ENCODE data around the gene CCL23.
"Not testable (repeated sequence)": the region's sequence is repeated elsewhere in the genome, so short reads cannot be mapped to it uniquely, and the experiment has no call there.

CCL23 gene

DNA sequence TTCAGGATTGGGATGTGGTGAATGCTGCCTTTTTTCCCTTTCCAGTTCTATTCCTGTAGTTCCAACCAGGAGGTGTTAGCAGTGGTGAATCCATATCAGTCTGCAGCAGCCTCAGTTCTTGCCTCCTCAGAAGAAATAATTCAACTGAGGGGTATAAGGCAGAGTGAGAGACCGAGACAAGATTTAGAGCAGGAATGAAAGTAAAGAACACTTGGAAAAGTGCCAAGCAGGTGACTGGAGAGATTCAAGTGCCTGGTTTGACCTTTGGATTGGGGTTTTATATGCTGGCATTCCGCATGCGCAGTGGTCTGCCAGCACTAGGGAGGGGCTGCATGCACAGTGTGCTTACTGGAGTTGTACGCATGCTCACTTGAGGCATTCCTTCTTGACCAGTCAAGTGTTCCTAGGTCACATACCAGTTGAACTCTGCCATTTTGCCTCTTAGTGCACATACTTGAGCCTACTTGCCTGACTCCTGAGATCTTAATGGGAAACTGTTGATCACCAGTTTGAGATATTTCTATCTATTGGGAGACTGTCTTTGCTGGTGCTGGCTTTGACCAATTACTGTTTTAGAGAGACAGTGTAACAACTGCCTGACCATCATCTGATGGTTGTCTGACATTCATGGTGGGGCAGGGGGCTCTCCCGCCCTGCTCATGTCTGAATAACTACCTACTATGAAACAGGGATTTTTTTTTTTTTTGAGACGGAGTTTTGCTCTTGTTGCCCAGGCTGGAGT is 15.7 kb downstream of the CCL23 start:
- DNase-seq: no peak

DNA sequence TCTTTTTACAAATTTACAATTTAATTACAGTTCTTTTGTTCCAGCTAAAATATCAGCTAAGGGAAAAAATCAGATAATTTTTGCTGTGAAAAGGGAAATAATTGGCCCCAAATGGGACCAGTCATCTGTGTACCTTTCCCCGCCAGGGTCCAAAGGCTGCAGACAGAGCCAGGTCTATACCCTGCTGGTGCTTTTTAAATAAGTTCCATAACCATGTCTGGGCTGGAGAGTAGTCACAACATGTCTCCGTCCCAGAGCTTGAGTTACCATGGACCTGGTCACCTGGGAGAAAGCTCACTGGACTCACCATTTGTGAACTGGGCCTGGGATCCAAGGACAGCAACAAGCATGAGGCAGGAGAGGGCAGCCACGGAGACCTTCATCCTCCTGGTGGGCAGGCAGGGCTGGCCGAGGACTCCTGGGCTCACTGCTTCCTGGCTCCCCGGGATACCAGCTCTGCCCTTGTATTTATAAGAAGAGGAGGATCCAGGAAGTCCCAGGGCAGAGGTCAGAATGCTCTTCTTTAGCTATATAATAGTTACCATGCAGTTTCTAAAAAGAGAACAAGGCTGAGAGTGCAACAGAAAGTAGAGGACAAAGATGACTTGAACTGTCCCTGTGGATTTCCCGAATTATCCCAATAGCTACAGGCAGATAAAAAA is 16.5 kb downstream of the CCL23 start, which contains the start of gene CCL15:
Gene CCL15 (minus strand): TSS at position 444 of the 662 bp plus-strand sequence. CDS start 61 bp downstream, at position 383.
- DNase-seq: no peak

GRCh38 chr17:36000732-36001109 is 17.1 kb downstream of the CCL23 start:
- DNase-seq: no peak

DNA sequence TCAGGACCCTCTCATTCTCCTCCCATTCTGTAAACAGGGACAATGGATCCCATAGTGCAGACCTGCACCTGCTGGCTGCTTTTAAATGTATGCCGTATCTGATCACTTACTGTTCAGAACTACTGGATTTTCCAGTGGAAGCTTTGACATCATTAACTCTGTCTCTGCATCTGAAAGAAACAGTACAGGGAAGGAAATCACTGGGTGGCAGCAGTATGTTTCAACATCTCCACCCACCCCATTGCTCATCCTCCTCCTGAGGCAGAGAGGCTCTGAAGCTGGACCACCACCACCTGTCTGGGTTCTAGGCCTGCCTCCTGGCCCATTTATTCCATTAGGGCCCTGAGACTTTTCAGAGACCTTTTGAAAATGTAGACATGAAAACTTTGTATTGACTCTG is 19.0 kb downstream of the CCL23 start:
- DNase-seq: no peak

DNA sequence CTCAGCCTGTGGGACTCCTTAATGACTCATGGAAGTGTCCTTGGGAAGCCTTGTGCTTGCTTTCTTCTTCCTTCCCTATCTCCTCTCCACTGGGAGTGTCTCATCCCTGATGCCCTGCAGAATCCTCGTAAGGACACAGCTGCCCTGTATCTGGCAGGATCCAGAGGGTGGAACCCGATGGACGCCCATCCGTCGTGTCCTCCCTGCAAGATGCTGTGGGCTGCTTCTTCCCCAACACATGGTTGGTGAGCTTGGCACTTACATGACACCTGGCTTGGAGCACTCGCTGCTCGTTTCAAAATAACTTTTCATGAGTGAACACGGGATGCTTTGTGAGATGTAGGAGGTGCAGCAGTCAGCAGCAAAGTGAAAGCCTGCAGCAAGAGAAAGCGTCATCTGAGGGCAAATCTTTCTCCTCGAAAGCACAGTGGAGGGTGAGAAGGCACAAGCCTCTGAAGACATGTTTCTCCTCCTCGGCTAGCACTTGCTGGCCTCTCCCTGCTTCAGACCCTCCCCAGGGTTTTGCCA is 19.7 kb downstream of the CCL23 start:
- no peak for DNase-seq

DNA sequence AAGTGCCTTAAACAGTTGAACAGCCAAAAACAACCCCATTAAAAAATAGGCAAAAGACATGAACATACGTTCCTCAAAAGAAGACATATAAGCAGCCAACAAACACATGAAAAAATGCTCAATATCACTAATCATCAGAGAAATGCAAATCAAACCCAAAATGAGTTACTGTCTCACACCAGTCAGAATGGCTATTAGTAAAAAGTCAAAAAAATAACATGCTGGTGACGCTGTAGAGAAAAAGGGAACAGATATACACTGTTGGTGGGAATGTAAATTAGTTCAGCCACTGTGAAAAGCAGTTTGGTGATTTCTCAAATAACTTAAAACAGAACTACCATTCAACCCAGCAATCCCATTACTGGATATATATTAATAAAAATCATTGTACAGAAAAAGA is 22.4 kb downstream of the CCL23 start:
- DNase-seq: not testable (repeated sequence)

DNA sequence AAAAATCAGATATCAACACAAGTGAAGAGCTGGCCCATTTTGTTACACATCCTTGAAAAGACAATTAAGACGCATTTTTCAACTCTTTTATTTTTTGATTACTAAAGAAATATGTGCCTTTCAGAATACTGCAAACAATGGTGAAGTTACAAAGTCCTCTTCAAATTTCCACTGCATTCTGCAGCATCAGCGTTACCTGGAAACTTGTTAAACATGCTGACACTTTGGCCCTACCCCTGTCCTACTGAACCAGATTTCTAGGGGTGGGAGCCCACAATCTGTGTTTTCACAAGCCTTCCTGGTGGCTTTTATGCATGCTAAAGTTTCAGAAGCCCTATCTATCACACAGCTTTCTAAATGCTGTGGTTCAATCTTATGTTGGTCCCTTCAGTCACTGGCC is 26.7 kb downstream of the CCL23 start:
- no peak for DNase-seq

DNA sequence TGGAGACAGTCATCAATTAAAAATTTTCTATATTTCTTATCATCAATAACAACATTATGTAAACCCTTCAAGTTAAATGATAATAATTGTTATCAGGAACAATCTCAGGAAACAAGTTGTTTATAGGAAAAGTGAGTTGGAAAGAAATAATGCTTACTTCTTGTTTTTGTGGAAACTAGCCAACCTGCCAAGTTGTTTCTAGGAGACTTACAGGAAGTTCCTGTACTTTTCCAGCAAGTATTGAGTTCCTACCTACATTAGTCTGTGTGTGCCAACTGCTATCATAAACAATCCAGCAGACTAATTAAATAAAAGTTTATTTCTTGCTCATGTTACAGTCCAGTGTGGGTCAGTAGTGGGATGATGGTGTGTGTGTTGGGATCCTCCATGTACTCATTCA is 29.6 kb downstream of the CCL23 start:
- no peak for DNase-seq

DNA sequence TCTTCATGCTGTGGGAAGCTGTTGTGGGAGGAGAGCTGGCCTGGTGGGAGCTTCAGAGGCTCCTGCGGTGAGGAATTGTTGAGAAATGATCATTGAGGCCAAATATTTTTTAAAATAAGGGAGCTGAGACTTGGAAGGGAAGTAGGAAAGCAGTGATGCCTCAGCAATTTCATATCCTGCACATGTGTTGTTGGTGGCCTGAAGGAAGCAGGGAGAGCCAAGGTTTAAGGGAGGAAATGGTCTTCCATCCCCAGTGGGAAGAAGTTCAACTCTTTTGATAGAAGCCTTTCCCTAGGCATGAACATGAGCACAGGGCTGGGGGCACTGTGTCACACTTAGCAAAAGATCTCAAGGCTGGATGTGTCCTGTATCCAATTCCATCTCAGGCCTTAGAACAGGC is 31.1 kb downstream of the CCL23 start, which contains the start of gene CCL14:
Gene CCL14 (minus strand): TSS at position 87 of the 400 bp plus-strand sequence. CDS start 80 bp downstream, at position 7.
- no peak for DNase-seq

DNA sequence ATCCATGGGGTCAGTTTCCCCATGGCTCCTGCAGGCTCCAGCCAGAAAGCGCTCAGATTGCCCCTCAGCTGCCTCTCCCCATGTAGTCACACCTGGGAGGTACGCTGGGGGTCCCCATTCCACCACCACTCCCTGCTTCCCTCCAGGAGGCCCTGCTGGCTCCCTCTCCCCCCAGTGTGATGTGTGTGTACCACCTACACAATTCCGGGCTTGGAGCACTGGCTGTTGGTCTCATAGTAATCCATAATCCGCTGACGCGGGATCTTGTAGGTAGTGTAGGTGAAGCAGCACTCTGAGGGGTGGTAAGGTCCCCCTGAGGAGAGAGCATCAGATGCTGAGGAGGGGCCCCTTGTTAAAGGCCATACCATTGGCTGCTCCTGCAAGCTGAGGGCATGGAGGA is 33.6 kb downstream of the CCL23 start:
- no peak for DNase-seq

GRCh38 chr17:35982409-35983191 is 35.2 kb downstream of the CCL23 start:
- DNase-seq: no peak

DNA sequence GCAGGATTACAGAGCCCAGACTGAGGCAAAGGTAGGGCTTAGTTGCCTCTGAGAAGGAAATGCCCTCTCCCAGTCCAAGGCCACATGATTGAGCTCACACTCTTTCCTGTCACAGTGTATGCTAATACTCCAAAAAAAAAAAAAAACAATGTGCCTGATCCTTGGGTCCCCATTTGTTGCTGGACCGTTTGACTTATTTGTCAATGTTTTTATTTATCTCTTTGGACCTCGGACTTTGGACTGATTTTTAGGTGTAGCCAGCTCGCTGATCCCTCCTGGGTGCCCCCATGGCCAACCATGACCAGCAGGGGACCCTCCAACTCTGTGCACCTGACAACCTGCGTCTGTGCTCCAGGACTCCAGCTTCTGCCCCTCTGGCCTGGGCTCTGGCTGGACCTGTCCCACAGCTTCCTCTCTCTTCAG is 35.9 kb downstream of the CCL23 start:
- DNase-seq: no peak

GRCh38 chr17:35981246-35981645 is 36.5 kb downstream of the CCL23 start, which contains the start of gene CCL16:
CCL16 (minus strand) TSS chr17:35981497; CDS start chr17:35981420, 77 bp downstream.
- DNase-seq: no peak

GRCh38 chr17:35978346-35978745 is 39.4 kb downstream of the CCL23 start:
- no peak for DNase-seq

- no peak for DNase-seq
Observed at GRCh38 chr17:35977509-35977908, 40.3 kb downstream of the CCL23 start.

DNA sequence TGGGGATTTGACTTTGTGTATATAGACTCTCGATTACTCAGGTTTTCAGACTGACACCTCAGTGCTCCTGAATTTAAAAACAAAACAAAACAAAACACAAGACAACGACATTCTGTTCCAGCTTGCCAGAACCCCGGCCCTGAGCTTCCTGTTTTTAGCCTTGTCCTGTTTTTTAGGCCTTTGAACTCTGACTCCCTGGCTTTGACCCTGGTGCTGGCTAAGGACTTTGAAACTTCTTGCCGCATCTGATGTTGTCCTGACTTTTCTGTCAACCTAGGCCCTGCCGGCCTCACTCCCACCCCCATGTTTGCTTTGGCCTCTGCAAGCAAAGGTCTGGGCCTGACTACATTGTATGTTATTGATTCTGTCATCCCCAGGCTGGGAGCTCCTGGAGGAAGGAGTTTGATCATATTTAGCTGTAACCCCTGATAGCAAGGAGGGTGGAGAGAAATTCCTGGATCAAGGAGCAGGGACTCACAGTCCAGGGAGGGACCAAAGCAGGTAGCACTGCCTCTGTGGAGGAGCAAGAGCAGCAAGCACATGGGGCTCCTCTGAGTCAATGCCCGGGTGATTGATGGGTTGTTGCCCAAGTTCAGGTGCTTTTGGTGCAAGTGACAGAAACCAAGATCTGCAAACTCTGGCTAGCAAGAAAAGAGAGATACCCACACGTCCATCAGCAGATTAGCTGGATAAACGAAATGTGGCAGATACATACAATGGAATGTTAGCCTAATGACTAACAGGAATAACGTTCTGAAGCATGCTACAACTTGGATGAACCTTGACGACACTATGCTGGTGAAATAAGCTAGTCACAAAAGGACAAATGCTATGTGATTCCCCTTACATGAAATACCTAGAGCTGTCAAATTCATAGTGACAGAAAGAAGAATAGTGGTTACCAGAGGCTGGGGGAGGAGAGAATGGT is 44.2 kb downstream of the CCL23 start:
- DNase-seq: no peak

- no peak for DNase-seq
Observed at GRCh38 chr17:35972945-35973332, 44.8 kb downstream of the CCL23 start.

DNA sequence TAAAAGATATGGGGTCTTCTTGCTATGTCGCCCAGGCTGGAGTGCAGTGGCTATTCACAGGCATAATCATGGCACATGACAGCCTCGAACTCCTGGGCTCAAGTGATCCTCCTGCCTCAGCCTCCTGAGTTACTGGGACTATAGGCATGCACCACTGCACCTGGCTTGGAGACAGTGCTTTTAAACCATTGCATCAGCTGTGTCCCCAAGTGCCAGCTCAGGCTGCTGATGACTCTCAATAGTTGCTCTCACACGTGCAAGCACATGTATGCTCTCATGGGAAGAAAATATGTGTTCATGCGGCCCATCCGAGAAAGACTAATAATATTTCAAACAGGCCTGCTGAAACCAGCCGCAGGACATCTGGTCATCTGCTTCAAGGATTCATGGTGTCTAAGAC is 45.2 kb downstream of the CCL23 start:
- no peak for DNase-seq

DNA sequence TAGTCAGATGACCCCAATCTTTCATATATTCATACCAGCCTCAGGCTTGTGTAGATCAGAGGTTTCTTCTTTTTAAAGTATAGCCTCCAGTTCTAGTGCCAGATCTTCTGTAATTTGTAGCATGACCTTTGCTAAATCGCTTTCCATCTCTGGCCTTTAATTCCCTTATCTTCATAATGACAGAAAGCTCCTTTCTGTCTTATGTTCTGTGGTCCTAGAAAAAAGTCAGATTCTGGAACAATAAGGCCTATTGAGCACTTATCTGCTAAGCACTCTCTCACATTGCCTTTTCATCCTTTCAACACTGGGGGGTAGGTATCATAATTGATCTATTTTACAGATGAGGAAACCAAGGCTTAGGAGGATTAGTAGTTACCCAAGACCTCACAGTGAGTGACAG is 45.7 kb downstream of the CCL23 start:
- no peak for DNase-seq

- peak; percentile 86 for DNase-seq
Observed at GRCh38 chr17:35969558-35970380, 48.0 kb downstream of the CCL23 start.

DNA sequence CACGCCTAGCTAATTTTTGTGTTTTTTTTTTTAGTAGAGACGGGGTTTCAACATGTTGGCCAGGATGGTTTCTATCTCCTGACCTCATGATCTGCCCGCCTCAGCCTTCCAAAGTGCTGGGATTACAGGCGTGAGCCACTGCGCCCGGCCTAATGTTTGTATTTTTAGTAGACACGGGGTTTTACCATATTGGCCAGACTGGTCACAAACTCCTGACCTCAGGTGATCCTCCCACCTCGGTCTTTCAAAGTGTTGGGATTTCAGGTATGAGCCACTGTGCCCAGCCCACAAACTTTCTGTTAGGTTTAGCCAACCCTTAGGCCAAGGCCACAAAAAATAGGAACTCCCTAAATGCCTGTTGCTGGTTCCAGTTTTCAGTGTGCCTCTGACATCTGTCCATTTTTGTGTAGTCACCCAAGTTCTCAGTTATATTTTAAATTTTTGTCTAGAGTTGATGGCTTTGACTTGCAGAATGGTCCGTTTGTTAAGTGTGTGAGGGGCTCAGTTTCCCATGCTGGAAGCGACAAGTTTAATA is 49.2 kb downstream of the CCL23 start:
- DNase-seq: no peak
